ENCODE results near the gene EIF1B.
A peak's percentile ranks its signal among the peaks of the same experiment; 100 is the strongest.

The EIF1B gene

GRCh38 chr3:40294434-40294833 is 15.1 kb upstream of the EIF1B start:
- TF ChIP-seq, protein P1, sequence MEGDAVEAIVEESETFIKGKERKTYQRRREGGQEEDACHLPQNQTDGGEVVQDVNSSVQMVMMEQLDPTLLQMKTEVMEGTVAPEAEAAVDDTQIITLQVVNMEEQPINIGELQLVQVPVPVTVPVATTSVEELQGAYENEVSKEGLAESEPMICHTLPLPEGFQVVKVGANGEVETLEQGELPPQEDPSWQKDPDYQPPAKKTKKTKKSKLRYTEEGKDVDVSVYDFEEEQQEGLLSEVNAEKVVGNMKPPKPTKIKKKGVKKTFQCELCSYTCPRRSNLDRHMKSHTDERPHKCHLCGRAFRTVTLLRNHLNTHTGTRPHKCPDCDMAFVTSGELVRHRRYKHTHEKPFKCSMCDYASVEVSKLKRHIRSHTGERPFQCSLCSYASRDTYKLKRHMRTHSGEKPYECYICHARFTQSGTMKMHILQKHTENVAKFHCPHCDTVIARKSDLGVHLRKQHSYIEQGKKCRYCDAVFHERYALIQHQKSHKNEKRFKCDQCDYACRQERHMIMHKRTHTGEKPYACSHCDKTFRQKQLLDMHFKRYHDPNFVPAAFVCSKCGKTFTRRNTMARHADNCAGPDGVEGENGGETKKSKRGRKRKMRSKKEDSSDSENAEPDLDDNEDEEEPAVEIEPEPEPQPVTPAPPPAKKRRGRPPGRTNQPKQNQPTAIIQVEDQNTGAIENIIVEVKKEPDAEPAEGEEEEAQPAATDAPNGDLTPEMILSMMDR (IDR thresholded peaks at IDR 0.05; ENCODE audit: insufficient read depth, low read length), result no peak
- no peak for TF ChIP-seq POLR2AphosphoS5 (IDR thresholded peaks at IDR 0.05; ENCODE audit: low read depth)
- TF ChIP-seq, protein P2, sequence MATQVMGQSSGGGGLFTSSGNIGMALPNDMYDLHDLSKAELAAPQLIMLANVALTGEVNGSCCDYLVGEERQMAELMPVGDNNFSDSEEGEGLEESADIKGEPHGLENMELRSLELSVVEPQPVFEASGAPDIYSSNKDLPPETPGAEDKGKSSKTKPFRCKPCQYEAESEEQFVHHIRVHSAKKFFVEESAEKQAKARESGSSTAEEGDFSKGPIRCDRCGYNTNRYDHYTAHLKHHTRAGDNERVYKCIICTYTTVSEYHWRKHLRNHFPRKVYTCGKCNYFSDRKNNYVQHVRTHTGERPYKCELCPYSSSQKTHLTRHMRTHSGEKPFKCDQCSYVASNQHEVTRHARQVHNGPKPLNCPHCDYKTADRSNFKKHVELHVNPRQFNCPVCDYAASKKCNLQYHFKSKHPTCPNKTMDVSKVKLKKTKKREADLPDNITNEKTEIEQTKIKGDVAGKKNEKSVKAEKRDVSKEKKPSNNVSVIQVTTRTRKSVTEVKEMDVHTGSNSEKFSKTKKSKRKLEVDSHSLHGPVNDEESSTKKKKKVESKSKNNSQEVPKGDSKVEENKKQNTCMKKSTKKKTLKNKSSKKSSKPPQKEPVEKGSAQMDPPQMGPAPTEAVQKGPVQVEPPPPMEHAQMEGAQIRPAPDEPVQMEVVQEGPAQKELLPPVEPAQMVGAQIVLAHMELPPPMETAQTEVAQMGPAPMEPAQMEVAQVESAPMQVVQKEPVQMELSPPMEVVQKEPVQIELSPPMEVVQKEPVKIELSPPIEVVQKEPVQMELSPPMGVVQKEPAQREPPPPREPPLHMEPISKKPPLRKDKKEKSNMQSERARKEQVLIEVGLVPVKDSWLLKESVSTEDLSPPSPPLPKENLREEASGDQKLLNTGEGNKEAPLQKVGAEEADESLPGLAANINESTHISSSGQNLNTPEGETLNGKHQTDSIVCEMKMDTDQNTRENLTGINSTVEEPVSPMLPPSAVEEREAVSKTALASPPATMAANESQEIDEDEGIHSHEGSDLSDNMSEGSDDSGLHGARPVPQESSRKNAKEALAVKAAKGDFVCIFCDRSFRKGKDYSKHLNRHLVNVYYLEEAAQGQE (IDR thresholded peaks at IDR 0.05; ENCODE audit: insufficient replicate concordance, low read depth), result no peak
- TF ChIP-seq GABPA (IDR thresholded peaks at IDR 0.05; ENCODE audit: low read depth), result no peak
- no peak for DNase-seq (ENCODE audit: low read depth in 1 of 2, low spot score in 1 of 2)
- Histone ChIP-seq H3K4me3 (replicated peaks; ENCODE audit: insufficient read depth, low read length) (no peak overlapping the region), H3K27me3 (ENCODE audit: insufficient read depth, poor library complexity, severe bottlenecking) (no peaks in the 10 kb centered on the region), H3K27ac (replicated peaks) (no peak overlapping the region)

DNA sequence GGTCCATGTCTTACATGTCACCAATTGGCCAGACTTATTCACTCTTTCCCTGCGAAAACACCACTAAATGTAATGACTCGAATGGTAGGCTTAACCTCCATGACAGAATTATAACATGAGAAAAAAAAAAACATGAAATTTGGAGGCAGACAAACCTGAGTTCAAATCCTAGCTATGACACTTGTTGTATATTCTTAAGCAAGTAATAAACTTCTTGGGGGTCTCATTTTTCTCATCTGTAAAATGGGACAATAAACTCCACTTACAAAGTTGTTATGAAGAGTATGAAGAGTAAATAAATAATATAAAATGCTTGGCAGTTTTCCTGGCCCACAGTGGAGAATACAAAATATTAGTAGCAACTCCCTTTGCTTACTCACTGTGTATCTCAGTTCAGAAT is 11.4 kb upstream of the EIF1B start:
- no peak for TF ChIP-seq SPI1 (IDR thresholded peaks at IDR 0.05; ENCODE audit: borderline replicate concordance, low read depth)
- Histone ChIP-seq H3K4me3 (replicated peaks; ENCODE audit: insufficient read depth, low read length) (no peak overlapping the region), H3K27me3 (ENCODE audit: insufficient read depth, poor library complexity, severe bottlenecking) (no peaks in the 10 kb centered on the region), H3K27ac (replicated peaks) (peak overlapping the region; percentile 2; the same call in 1 of the 2 replicates)
- DNase-seq (ENCODE audit: low read depth in 1 of 2, low spot score in 1 of 2), result no peak

DNA sequence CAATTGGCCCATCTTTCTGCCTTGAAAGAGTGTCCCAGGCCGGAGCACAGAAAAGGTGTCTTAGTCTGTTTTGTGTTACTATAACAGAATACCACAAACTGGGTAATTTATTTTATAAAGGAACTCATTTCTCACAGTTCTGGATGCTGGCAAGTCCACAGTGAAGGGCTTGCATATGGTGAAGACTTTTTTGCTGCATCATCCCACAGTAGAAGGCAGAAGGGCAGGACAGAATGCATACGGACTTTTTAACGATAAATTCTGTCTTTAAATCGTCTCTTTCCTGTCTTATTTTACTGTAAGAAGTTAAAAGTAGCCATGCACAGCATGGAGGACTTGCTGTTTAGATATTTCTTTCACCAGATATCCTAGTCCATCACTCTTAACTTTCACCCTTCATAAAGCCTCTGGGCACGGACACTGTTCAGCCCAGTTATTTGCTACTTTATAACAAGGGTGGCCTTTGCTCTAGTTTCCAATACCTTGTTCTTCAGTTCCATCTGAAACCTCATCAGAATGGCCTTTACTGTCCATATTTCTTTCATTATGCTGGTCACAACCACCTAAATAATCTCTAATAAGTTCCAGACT is 10.3 kb upstream of the EIF1B start:
- TF ChIP-seq, protein P1 (IDR thresholded peaks at IDR 0.05; ENCODE audit: insufficient read depth, low read length), result no peak
- TF ChIP-seq, protein P2 (IDR thresholded peaks at IDR 0.05; ENCODE audit: insufficient replicate concordance, low read depth), result no peak
- TF ChIP-seq GABPA (IDR thresholded peaks at IDR 0.05; ENCODE audit: low read depth) (no peak), POLR2AphosphoS5 (IDR thresholded peaks at IDR 0.05; ENCODE audit: low read depth) (no peak), SPI1 (IDR thresholded peaks at IDR 0.05; ENCODE audit: borderline replicate concordance, low read depth) (no peak)
- Histone ChIP-seq H3K27ac (replicated peaks) (peak overlapping the region; percentile 68), H3K4me3 (replicated peaks; ENCODE audit: insufficient read depth, low read length) (no peak overlapping the region), H3K27me3 (ENCODE audit: insufficient read depth, poor library complexity, severe bottlenecking) (no peaks in the 10 kb centered on the region)
- no peak for DNase-seq (ENCODE audit: low read depth in 1 of 2, low spot score in 1 of 2)

DNA sequence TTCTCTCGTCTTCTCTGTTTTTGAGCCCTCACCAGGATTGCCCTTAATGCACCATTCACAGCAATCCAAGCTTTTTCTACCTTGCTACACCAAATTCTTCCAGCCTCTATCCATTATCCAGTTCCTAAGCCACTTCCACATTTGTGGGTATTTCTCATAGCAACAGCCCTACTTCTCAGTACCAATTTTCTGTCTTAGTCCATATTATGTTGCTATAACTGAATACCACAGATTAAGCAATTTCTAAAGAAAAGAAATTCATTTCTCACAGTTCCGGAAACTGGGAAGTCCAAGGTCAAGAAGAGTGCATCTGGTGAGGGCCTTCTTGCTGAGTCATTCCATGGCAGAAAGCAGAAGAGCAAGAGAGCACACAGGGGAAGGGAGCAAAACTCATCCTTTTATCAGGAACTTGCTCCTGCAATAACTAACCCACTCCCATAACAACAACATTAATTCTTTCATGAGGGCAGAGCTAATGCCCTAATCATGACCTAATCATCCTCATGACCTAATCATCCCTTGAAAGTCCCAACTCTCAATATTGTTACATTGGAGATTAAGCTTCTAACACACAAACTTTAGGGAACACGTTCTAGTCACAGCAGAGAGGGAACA is 9.7 kb upstream of the EIF1B start:
- TF ChIP-seq POLR2AphosphoS5 (IDR thresholded peaks at IDR 0.05; ENCODE audit: low read depth) (peak; percentile 62), GABPA (IDR thresholded peaks at IDR 0.05; ENCODE audit: low read depth) (no peak), SPI1 (IDR thresholded peaks at IDR 0.05; ENCODE audit: borderline replicate concordance, low read depth) (peak; percentile 80)
- TF ChIP-seq, protein P2 (IDR thresholded peaks at IDR 0.05; ENCODE audit: insufficient replicate concordance, low read depth), result no peak
- TF ChIP-seq, protein P1 (IDR thresholded peaks at IDR 0.05; ENCODE audit: insufficient read depth, low read length), result no peak
- Histone ChIP-seq H3K27me3 (ENCODE audit: insufficient read depth, poor library complexity, severe bottlenecking) (no peaks in the 10 kb centered on the region), H3K4me3 (replicated peaks; ENCODE audit: insufficient read depth, low read length) (no peak overlapping the region), H3K27ac (replicated peaks) (peak overlapping the region; percentile 68)
- peak; percentile 75 to 89 for DNase-seq (ENCODE audit: low read depth in 1 of 2, low spot score in 1 of 2)

Data from HL-60 (cell line).